ENCODE data around the gene CD177.

DNA sequence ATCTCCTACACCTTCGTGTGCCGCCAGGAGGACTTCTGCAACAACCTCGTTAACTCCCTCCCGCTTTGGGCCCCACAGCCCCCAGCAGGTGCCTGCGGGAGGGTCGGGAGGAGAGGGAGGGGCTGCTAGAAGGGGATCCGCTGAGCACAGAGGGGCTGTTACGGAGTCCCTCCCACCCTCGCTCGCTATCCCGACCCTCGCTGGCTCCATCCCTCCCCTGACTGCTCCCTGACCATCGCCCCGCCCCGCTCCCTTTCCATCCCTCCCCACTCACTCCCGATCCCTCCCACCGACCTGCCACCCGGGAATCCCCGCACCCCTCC is 780 bp downstream of the CD177 start:
- no peak for TF ChIP-seq YY1 (IDR thresholded peaks at IDR 0.05; ENCODE audit: insufficient read depth, insufficient read length)
- TF ChIP-seq ZNF274 (IDR thresholded peaks at IDR 0.05; ENCODE audit: low read depth, low read length), result no peak
- TF ChIP-seq SUZ12 (IDR thresholded peaks at IDR 0.05; ENCODE audit: extremely low read depth, insufficient read depth, insufficient read length), result no peak

Measured in NT2/D1 (cell line).